GF-D8 (cell line): ENCODE results near the gene REPIN1.

Experiments used
- DNase-seq: peaks from one replicate; lab custom pipeline; 2025; lab: John Stamatoyannopoulos, UW

Gene REPIN1

DNA sequence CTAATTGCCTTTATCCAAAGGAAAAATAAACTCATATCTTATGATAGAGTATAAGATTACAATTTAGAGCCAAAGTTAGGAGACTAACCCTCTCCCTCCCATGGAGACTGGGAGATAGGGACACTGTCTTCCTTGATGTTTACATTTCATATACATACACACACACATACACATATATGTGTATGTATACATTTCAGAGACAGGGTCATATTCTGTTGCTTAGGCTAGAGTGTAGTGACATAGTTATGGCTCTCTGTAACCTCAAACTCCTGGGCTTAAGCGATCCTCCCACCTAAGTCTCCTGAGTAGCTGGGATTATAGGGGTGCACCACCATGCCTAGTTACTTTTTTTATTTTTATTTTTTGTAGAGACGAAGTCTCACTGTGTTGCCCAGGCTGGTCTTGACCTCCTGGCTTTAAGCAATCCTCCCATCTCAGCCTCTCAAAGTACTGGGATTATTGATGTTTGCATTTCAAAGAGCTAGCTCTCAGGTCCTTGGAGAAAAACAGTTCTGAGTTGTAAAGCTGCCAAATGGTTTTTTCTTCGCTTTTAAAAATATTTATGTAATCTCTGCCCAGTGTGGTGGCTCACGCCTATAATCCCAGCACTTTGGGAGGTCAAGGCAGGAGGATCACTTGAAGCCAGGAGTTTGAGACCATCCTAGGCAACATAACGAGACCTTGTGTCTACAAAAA lies 8.1 kb upstream of the REPIN1 start:
- DNase-seq: no peak

DNA sequence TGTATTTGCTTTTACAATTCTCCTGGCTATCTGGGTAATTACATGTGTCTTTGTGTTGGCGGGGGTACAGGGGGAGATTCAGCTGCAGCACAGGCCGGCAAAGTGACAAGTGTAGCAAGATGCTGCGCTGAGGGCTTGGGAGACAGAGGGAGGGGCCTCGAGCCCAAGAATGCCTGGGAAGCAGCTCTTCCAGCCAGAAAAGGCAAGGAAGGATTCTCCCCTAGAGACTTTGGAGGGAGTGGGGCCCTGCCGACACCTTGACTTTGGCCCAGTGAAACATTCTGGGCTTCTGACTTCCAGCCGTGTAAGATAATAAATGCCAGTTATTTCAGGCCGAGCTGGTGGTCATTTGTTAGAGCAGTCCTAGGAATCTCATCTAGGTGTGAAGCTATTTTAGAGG lies 7.2 kb upstream of the REPIN1 start:
- DNase-seq: no peak

DNA sequence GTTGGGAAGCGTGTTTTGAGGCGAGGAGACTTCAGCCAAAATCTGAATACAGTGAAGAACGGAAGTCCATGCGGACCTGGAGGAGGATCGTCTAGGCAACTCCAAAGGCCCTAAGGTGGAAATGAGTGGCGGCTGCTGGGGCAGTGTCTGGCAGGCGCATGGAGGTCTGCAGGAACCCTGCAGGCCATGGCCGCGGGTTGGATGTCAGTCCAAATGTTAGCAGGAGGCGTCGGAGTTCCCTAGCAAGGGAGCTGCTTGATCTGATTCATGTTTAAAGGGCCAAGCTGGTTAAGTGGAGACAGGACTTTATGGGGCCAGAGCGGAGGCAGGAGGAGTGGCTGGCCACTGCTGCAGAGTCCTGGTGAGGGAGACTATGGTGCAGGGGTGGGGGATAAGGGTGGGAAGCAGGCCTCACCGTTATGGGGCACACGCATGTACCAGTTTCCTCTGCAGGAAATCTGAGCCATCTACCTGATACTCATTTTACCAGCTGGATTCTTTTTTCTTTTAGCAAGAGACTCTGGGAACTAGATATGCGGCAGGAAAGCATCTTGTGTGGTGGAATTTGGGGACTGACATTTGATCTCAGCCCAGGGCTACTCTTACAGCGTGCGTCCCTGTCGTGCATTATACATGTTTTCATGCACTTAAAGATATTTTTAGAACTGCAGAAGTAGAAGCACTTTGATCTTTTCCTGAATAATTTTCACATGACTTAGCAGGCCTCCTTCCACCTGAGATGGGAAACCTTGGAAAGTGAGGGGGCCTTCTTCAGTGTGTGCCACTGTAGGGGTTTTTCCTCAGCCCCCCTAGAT lies 6.6 kb upstream of the REPIN1 start:
- no peak for DNase-seq

DNA sequence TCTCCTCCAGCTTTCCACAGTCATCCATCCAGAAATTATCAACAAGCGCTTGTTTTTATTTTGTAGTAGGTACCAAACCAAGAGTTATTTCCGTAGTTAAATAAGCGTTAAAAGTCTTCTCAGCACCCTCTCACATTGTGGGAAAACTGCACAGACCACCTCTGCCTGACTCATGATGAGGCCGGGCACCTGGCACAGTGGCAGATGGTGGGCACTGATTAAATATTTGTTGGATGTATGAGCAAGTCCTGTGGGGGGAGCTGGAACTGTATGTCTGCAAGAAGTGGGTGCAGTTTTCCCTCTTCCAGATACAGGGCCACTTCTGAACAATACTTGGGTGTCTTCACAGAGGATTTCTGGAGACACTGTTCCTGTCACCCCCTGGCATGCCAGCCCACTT lies 5.3 kb upstream of the REPIN1 start:
- peak; percentile 37 for DNase-seq

DNA sequence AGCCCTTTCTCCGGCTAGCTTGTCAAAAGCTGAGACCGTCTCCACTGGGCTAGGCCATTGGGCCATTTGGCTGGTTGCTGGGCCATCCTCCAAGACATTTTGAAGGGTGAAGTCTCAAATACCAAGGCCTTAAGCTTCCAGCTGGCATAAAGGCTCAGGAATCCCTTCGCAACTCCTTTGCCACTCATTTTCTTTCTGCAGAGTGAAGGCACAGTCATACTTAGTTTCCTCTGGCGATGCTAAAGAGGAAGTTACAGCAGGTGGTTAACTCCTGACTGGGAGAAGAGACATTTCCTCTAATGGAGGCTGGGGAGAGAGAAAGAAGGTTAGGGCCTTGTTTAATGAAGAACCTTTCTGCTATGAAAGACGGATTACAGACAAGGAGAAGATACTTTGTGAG lies 4.8 kb upstream of the REPIN1 start:
- peak; percentile 92 for DNase-seq

DNA sequence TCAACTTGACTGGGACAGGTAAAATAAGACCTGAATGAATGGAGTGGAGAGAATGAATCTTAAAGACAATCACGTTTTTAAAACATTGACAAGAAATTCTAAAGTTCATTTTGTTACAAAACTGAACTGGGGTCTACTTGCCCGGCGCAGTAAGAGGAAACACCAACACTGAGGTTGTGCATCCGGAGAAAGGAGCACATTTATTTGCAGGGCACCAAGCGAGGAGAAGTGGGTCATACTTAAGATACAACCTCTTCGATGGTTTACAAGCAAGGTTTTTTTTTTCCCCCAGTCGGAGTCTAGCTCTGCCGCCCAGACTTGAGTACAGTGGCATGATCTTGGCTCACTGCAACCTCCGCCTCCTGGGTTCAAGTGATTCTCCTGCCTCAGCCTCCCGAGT lies 3.4 kb upstream of the REPIN1 start:
- DNase-seq: no peak

DNA sequence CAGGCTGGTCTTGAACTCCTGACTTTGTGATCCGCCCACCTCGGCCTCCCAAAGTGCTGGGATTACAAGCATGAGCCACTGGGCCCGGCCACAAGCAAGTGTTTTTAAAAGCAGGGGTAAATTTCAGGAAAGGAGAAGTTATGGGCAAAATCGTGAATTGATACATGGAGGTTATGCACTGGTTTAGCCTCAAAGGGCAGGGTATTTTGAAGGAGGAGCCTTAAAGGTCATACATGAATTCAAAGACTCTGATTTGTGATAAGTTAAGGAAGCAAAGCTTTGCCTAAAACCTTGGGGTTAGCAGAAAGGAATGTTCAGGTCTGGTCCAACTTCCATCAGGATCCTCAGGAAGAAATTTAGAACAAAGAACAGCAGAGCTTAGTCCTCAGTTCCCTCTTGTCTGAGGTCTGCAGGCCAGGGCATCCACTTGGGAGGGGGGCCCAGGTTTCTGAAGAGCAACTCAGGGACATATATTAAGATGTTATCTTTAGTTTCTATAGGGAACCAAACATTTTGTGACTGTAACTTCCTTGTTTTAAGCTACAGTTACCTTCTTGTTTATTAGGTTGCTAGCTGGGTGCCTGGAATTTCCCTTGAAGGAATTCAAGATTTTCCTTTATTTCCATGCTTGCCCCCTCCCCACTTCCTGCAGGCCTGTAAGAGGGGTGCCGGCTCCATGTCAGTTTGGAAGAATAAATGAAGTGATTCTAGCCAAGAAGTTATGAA lies 2.8 kb upstream of the REPIN1 start:
- DNase-seq: peak; percentile 96

DNA sequence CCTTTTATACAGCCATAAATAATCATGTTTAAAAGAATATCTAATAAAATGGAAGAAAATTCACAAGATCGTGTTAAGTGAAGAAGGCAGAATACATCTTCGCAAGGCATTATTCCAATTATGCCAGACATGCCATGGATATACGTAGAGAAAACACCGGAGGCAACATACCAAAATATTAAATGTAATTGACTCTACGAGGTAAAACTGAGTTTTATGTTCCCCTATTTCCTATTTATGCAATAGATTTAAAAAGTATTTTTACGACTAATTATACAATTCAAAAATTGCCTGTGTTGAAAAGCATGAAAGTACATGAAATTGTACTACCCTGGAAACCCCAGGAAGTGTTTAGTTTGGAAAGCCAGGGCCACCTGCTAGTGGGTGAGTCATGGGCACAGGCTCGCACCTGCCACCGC lies 936 bp upstream of the REPIN1 start:
- no peak for DNase-seq

DNA sequence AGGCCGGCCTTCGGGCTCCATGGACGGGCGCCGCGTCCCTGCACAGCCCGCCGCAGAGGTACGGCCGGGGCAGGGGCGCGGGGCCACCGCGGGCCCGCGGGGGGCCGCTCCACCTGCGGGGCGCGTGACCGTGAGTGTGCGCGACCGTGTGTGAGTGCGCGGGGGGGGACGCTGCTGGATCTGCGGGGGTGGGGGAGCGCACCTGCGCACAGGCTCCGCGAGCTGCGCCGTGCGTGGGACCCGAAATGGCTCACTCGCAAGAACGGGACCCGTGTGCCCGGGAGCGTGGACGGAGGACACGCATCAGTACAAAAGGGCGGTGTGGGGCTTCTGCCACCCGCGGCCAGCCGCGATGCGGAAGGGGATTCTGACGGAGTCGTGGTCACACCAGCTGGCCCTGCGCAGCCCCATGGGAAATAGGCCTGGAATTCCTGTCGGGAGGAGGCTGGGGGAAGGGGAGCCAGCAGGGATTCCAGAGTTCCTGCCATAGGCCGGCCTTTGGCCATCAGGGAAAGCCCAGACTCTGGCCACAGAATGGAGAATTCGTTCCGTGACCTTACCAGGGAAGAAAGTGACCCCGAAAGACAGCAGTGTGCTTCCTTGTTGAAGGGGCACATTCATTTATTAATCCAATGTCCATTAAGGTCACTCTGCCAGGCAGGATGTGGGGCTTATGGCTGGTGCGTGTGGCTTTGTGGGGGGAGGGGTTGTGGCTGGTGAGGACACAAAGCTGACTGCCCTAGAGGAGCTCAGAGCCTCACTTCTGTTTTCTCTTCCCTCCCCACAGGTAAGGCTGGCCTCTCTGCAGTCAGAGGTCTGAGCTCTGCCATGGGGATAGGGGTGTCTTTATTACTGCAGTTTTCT lies 494 bp downstream of the REPIN1 start:
- peak; percentile 42 for DNase-seq

DNA sequence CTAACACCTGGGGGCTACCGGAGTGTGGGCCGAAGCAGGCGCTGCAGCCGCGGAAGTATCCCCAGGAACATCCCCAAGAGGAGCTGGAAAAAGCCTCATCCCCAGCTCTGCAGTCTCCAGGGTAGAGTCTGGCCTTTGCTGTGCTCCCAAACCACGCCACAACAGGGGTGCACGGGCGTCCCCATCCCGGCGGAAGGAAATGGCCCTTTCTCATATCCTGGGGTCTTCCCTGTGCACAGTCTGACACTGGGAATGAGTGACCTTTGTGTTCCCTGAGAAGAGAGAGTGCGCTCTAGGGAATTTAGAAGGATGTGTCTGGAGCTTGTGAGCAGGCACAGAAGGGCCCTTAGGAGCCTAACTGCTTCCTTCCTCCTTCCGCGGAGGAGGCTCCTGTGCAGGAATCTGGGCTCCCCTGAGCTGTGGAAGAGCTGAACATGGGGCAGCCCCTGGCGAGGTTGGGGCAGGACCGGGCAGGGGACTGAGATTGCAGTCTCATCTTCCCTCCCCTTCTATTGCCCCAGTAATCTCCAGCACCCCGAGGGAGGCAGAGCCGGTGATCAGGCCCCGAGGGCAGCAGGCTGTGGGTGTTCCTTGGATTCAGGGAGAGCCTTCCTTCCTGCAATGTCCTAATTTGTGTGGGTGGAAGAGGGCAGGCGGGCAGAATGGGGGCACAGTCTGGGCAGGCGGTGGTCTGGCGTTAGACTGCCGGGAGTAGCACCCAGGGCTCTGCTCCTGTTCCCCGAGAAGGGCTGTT lies 1.3 kb downstream of the REPIN1 start:
- DNase-seq: no peak

DNA sequence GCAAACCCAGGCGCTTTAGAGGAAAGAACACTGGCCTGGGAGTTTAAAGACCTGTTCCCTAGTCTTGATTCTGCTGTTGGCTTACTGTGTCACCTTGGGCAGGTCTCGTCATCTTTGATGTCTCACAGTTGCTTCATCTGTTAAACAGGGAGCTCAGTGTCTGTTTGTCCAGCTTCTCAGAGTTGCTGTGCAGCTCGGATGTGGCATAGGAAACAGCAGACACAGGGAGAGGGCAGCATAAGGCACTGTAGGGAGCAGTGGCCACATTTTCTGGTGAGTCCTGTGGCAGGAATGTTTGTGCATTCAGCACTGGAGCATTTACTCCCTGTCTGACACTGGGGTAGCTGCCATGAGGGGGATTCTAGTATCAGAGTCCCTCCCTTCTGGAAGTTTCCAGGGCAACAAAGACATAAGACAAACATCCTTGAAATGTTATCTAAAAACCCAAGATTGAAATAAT lies 2.0 kb downstream of the REPIN1 start:
- no peak for DNase-seq

DNA sequence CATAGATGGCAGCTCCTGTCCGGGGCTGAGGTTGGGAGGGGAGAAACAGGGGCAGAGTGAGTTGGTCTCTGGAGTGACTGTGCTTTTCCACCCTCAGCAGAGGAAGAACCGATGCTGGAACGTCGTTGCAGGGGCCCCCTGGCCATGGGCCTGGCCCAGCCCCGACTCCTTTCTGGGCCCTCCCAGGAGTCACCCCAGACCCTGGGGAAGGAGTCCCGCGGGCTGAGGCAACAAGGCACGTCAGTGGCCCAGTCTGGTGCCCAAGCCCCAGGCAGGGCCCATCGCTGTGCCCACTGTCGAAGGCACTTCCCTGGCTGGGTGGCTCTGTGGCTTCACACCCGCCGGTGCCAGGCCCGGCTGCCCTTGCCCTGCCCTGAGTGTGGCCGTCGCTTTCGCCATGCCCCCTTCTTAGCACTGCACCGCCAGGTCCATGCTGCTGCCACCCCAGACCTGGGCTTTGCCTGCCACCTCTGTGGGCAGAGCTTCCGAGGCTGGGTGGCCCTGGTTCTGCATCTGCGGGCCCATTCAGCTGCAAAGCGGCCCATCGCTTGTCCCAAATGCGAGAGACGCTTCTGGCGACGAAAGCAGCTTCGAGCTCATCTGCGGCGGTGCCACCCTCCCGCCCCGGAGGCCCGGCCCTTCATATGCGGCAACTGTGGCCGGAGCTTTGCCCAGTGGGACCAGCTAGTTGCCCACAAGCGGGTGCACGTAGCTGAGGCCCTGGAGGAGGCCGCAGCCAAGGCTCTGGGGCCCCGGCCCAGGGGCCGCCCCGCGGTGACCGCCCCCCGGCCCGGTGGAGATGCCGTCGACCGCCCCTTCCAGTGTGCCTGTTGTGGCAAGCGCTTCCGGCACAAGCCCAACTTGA lies 2.7 kb downstream of the REPIN1 start:
- DNase-seq: no peak

DNA sequence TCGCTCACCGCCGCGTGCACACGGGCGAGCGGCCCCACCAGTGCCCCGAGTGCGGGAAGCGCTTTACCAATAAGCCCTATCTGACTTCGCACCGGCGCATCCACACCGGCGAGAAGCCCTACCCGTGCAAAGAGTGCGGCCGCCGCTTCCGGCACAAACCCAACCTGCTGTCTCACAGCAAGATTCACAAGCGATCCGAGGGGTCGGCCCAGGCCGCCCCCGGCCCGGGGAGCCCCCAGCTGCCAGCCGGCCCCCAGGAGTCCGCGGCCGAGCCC lies 3.3 kb downstream of the REPIN1 start:
- DNase-seq: no peak

DNA sequence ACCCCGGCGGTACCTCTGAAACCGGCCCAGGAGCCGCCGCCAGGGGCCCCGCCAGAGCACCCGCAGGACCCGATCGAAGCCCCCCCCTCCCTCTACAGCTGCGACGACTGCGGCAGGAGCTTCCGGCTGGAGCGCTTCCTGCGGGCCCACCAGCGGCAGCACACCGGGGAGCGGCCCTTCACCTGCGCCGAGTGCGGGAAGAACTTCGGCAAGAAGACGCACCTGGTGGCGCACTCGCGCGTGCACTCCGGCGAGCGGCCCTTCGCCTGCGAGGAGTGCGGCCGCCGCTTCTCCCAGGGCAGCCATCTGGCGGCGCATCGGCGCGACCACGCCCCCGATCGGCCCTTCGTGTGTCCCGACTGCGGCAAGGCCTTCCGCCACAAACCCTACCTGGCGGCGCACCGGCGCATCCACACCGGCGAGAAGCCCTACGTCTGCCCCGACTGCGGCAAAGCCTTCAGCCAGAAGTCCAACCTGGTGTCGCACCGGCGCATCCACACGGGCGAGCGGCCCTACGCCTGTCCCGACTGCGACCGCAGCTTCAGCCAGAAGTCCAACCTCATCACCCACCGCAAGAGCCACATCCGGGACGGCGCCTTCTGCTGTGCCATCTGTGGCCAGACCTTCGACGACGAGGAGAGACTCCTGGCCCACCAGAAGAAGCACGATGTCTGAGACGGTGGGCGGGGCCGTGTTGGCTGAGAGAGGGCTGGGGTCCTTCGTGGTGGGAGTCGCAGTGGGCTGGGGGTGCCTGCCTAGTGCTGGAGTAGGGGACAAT lies 3.8 kb downstream of the REPIN1 start:
- no peak for DNase-seq

DNA sequence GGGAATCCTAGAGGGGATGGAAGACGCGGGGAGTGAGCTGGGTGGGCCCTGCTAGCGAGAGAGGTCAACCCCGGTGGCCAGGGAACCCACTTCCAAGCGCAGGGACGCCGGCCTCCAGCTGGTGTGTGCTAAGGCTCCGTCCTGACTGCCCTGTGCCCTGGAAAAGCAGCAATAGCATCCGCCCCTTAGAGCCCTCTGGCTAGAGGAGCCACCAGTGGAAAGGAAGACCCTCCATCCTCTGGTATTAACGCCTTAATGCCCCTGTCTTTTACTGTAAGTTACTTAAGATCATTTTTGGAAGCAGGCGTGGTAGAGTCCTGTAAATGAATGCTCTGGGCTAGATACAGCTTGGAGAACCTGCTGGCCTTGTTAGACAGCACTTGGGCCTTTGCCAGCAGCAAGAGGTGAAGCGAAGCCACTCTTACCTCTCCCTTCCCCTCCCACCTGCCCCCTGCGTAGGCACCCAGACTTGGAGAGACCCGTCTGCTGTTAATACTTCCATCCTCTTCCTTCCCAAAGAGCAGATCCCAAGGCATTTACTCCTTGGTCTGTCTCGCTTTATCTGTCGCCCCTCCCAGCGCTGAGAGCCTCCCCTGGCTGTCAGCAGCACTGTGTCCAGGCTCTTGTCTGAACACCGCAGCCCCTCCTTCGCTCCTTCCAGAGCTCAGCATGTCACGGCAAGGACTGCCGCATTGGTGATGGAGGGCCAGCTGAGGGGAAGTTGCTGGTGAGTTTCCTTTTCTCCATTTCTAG lies 4.6 kb downstream of the REPIN1 start:
- DNase-seq: no peak

DNA sequence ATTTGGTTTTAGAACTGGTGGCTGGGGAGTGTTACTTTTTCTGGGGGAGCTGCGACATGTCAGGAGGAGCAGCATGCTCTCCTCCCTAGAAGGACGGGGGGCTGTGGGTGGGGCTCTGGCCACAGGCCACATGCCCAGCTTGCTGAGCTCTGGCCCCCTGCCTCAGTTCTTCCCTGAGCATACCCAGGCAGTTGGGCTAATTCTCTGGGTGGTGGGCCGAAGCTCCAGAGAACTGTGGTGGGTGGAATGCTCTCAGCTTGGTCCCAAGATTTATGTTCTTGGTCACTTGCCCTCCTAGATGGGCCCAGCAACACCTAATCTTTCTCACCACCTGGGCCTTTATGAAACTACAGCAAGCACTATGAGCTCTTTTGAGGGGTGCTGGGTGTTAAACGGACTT lies 5.4 kb downstream of the REPIN1 start:
- no peak for DNase-seq

DNA sequence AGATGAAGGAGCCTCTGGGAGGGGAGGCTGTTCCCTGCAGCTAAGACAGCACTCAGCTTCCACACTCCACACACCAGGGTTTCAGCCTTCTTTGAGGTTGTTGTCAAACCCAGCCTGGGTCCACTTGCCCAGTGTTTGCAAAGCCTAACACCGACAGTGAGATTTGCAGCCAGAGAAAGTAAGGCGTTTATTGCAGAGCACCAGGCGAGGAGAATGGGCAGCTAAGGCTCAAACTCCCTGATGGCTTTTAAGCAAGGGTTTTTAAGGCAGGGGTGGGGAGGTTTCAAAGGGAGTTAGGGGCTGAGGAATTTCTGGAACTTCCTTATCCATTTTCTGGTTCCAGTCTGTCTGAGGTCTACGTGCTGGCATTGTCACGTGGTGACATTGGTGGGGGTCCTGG lies 5.8 kb downstream of the REPIN1 start:
- DNase-seq: no peak

DNA sequence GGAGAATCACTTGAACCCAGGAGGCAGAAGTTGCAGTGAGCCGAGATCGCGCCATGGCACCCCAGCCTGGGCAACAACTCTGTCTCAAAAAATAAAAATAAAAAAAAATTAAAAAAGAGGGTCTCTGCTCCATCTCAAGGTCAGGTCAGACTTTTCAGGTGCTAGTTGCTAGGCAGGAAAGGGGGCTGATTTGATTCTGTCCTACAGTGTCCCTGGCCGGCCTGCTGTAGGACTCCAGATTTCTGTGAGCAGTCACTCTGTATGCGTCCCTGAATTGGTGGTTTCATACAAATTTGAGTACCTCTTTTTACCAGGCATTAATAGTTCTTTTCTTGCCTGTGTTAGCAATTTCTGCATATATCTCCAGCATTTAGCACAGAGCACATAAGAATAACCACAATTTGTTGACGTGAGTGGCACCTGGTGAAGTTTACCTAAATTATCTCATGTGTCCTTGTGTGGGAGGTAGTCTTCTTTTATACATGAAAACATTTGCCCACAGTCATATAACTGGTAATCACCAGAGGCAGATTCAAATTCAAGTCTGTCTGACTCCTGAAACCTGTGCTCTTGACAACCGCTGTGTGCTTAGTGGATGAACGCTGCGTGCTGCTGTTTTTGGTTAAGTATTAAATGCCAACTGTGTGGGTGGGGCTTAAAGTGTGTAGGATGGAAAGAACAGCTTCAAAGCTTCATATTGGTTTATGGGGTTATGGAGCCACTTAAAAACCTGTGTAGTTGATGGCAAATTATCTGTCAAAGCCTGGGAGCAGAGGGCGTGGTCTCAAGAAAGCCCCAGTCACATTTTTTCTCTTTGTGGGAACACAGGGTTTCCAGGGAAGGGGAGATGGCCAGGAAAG lies 7.3 kb downstream of the REPIN1 start:
- no peak for DNase-seq
